Duodenal mucosa (tissue), 2 donors: ENCODE results near the gene TAF11L6.
"Not testable (repeated sequence)": the region's sequence is repeated elsewhere in the genome, so short reads cannot be mapped to it uniquely, and the experiment has no call there.

Experiments used
- H3K27ac ChIP-seq: one replicate; pipeline ENCODE4 v1.7.0; 2013; ENCODE audit warnings: low read depth, low read length
- H3K27me3 ChIP-seq, 2 donors: one replicate each; pipeline ENCODE4 v1.7.0; 2013; ENCODE audit warnings: low read length in 2 of 2, control low read depth in 1 of 2; ENCODE audit not compliant: insufficient read depth in 2 of 2, control insufficient read depth in 1 of 2
- H3K36me3 ChIP-seq, 2 donors: one replicate each; pipeline ENCODE4 v1.7.0; 2013; ENCODE audit warnings: low read length in 2 of 2, control low read depth in 1 of 2; ENCODE audit not compliant: insufficient read depth in 2 of 2, control insufficient read depth in 1 of 2
- H3K4me1 ChIP-seq, 2 donors: one replicate each; pipeline ENCODE4 v1.7.0; 2013; ENCODE audit warnings: low read length in 2 of 2, control low read depth in 1 of 2; ENCODE audit not compliant: insufficient read depth in 2 of 2, control insufficient read depth in 1 of 2
- H3K4me3 ChIP-seq, 2 donors: one replicate each; pipeline ENCODE4 v1.7.0; 2013; ENCODE audit warnings: low read length in 2 of 2, low read depth in 1 of 2
- H3K9ac ChIP-seq, 2 donors: one replicate each; pipeline ENCODE4 v1.7.0; 2013; ENCODE audit warnings: low read length in 2 of 2, low read depth in 1 of 2
- H3K9me3 ChIP-seq, 2 donors: one replicate each; pipeline ENCODE4 v1.7.0; 2013; ENCODE audit warnings: low read length in 2 of 2, control low read depth in 1 of 2; ENCODE audit not compliant: control insufficient read depth in 1 of 2

Gene TAF11L6

GRCh38 chr5:17528369-17528768 is at the start of gene TAF11L6:
Gene TAF11L6 (plus strand): TSS chr5:17528669.
- not testable (repeated sequence) for H3K4me1 ChIP-seq, H3K9me3 ChIP-seq, H3K27me3 ChIP-seq, H3K27ac ChIP-seq, H3K36me3 ChIP-seq, H3K4me3 ChIP-seq, H3K9ac ChIP-seq

GRCh38 chr5:17481378-17481777 is 47.1 kb upstream of the TAF11L6 start:
- Histone ChIP-seq H3K36me3 (no peaks in the 10 kb centered on the region), H3K4me3 (no peak overlapping the region), H3K4me1 (no peaks in the 10 kb centered on the region), H3K9ac (no peak overlapping the region), H3K27me3 (no peaks in the 10 kb centered on the region), H3K9me3 (no peaks in the 10 kb centered on the region), H3K27ac (no peak overlapping the region)

- Histone ChIP-seq H3K4me3 (no peak overlapping the region), H3K9me3 (no peaks in the 10 kb centered on the region), H3K27ac (no peak overlapping the region), H3K9ac (no peak overlapping the region), H3K4me1 (no peaks in the 10 kb centered on the region), H3K27me3 (no peaks in the 10 kb centered on the region), H3K36me3 (no peaks in the 10 kb centered on the region)
Observed at GRCh38 chr5:17482790-17483189, 45.7 kb upstream of the TAF11L6 start.

GRCh38 chr5:17486464-17487173 is 41.9 kb upstream of the TAF11L6 start:
- not testable (repeated sequence) for H3K27ac ChIP-seq, H3K9ac ChIP-seq, H3K27me3 ChIP-seq, H3K36me3 ChIP-seq, H3K9me3 ChIP-seq, H3K4me1 ChIP-seq, H3K4me3 ChIP-seq

- Histone ChIP-seq H3K27ac (no peak overlapping the region), H3K9ac (no peak overlapping the region), H3K27me3 (no peaks in the 10 kb centered on the region), H3K36me3 (no peaks in the 10 kb centered on the region), H3K4me1 (no peaks in the 10 kb centered on the region), H3K4me3 (no peak overlapping the region), H3K9me3 (no peaks in the 10 kb centered on the region)
Observed at GRCh38 chr5:17487174-17487512, 41.3 kb upstream of the TAF11L6 start.

- not testable (repeated sequence) for H3K9me3 ChIP-seq, H3K4me3 ChIP-seq, H3K27me3 ChIP-seq, H3K27ac ChIP-seq, H3K36me3 ChIP-seq, H3K4me1 ChIP-seq, H3K9ac ChIP-seq
Observed at GRCh38 chr5:17491257-17491656, 37.2 kb upstream of the TAF11L6 start.

- no peak overlapping the region for H3K9ac ChIP-seq
- H3K36me3 ChIP-seq: no peaks in the 10 kb centered on the region
Observed at GRCh38 chr5:17492770-17493169, 35.7 kb upstream of the TAF11L6 start.

GRCh38 chr5:17497446-17497845 is 31.0 kb upstream of the TAF11L6 start:
- H3K9ac ChIP-seq: no peak overlapping the region
- H3K9me3 ChIP-seq: peaks cover 0 to 2% of the 10 kb centered on the region in 2 donors
- no peak overlapping the region for H3K27ac ChIP-seq
- no peaks in the 10 kb centered on the region for H3K36me3 ChIP-seq
- H3K27me3 ChIP-seq: no peaks in the 10 kb centered on the region
- no peaks in the 10 kb centered on the region for H3K4me1 ChIP-seq
- no peak overlapping the region for H3K4me3 ChIP-seq

More at GRCh38 chr5:17492770-17493169, 35.7 kb upstream of the TAF11L6 start:
- H3K4me3 ChIP-seq: no peak overlapping the region
- H3K27me3 ChIP-seq: no peaks in the 10 kb centered on the region
- H3K9me3 ChIP-seq: peaks cover 0 to 2% of the 10 kb centered on the region in 2 donors
- H3K4me1 ChIP-seq: no peaks in the 10 kb centered on the region
- no peak overlapping the region for H3K27ac ChIP-seq

GRCh38 chr5:17497931-17498330 is 30.5 kb upstream of the TAF11L6 start, which contains the start of gene TAF11L2:
Gene TAF11L2 (plus strand): TSS chr5:17498231.
- not testable (repeated sequence) for H3K9ac ChIP-seq, H3K36me3 ChIP-seq, H3K4me3 ChIP-seq, H3K9me3 ChIP-seq, H3K4me1 ChIP-seq, H3K27me3 ChIP-seq, H3K27ac ChIP-seq

GRCh38 chr5:17511775-17512325 is 16.6 kb upstream of the TAF11L6 start:
- Histone ChIP-seq H3K4me1 (no peaks in the 10 kb centered on the region), H3K9me3 (no peaks in the 10 kb centered on the region), H3K27ac (no peak overlapping the region), H3K9ac (no peak overlapping the region), H3K27me3 (no peaks in the 10 kb centered on the region), H3K4me3 (no peak overlapping the region), H3K36me3 (no peaks in the 10 kb centered on the region)
